ENCODE results near the gene APOA5. TPM values are rescaled to one million over a fixed set of nuclear protein-coding genes. Genes with fewer than 3 reads are reported as not detected.
A peak's percentile ranks its signal among the peaks of the same experiment; 100 is the strongest.

Gene APOA5
- total and polyA plus RNA-seq, 2 of the 13 experiments (the other 11 are each of a cell fraction or from before 2014, with no cell fraction given) = 44.0 to 49.1 TPM

- TF ChIP-seq HOMEZ (CRISPR knock-in tag; IDR thresholded peaks at IDR 0.05; ENCODE audit: low read depth) = peak; percentile 36; the same call in 1 of the 2 replicates
- no peak for TF ChIP-seq ZNF512B (CRISPR knock-in tag; IDR thresholded peaks at IDR 0.05; ENCODE audit: borderline replicate concordance)
- TF ChIP-seq IRF9 (CRISPR knock-in tag; IDR thresholded peaks at IDR 0.05; ENCODE audit: borderline replicate concordance) = peak; percentile 83; the same call in 1 of the 2 replicates
- TF ChIP-seq PAF1 (CRISPR knock-in tag; IDR thresholded peaks at IDR 0.05) = no peak
- peak; percentile 57 for TF ChIP-seq ZBTB26 (CRISPR knock-in tag; IDR thresholded peaks at IDR 0.05; ENCODE audit: borderline replicate concordance)
- peak; percentile 94 for TF ChIP-seq POGK (CRISPR knock-in tag; conservative IDR thresholded peaks at IDR 0.05)
- TF ChIP-seq CCAR2 (optimal IDR thresholded peaks at IDR 0.05; ENCODE audit: low read depth, low read length) = no peak
- TF ChIP-seq POLR2AphosphoS2 (IDR thresholded peaks at IDR 0.05; ENCODE audit: low read depth, low read length) = no peak
- no peak for TF ChIP-seq CHD2 (IDR thresholded peaks at IDR 0.05; ENCODE audit: low read depth, low read length)
- TF ChIP-seq JDP2 (CRISPR knock-in tag; IDR thresholded peaks at IDR 0.05; ENCODE audit: borderline replicate concordance) = no peak
- TF ChIP-seq TBX3 (IDR thresholded peaks at IDR 0.05; ENCODE audit: borderline replicate concordance) = no peak
- no peak for TF ChIP-seq IKZF1 (IDR thresholded peaks at IDR 0.05)
- no peak for TF ChIP-seq ZNF780A (CRISPR knock-in tag; IDR thresholded peaks at IDR 0.05)
- no peak; the same call in 1 of the 2 replicates for TF ChIP-seq ZNF607 (CRISPR knock-in tag; IDR thresholded peaks at IDR 0.05; ENCODE audit: borderline replicate concordance)
- peak; percentile 92 for TF ChIP-seq HOXA5 (CRISPR knock-in tag; IDR thresholded peaks at IDR 0.05)
- TF ChIP-seq NBN (conservative IDR thresholded peaks at IDR 0.05) = no peak
- no peak for TF ChIP-seq ATF4 (CRISPR knock-in tag; IDR thresholded peaks at IDR 0.05)
- TF ChIP-seq MBD4 (IDR thresholded peaks at IDR 0.05; ENCODE audit: borderline replicate concordance, low read length) = no peak
These were observed 19.1 kb downstream of the APOA5 start, which contains the start of gene BUD13 (continued) for GRCh38 chr11:116772443-116773202.

Measured in HepG2 (cell line).